K562 (cell line): Measurements from ENCODE around the gene SLC39A5. TPM values are rescaled to one million over a fixed set of nuclear protein-coding genes. Genes with fewer than 3 reads are reported as not detected.

Experiments used
- ATF4 ChIP-seq: fragments of 450-650 bp; formaldehyde crosslinking; IDR thresholded peaks from 2 replicates; pipeline ENCODE4 v1.4.0; 2022; ENCODE audit warnings: mild to moderate bottlenecking, moderate library complexity
- BCLAF1 ChIP-seq, 2 experiments: fragments of 450-650 bp in 1 of 2; IDR thresholded peaks; 2 replicates each; pipeline ENCODE4 v1.6.1; 2011 to 2017; ENCODE audit warnings: low read depth in 2 of 2, antibody characterized with exemption in 1 of 2, borderline replicate concordance in 1 of 2, low read length in 1 of 2, mild to moderate bottlenecking in 1 of 2, mixed read lengths in 1 of 2; ENCODE audit not compliant: control insufficient read depth in 1 of 2
- BMI1 ChIP-seq: fragments of 150-350 bp; IDR thresholded peaks from 2 replicates; pipeline ENCODE4 v1.6.1; 2014; ENCODE audit warnings: low read length
- CEBPG ChIP-seq, 3 experiments: fragments of 200-800 bp in 1 of 3; sonication (Bioruptor generic) in 1 of 3; sonication (generic) in 1 of 3; formaldehyde crosslinking in 1 of 3; IDR thresholded peaks in 2 of 3; conservative IDR thresholded peaks in 1 of 3; 2 replicates each; pipeline versions ENCODE4 v1.6.1 to v1.8.0; 2016 to 2022; ENCODE audit warnings: missing compliant biosample characterization in 2 of 3, missing genetic modification characterization in 2 of 3, mild to moderate bottlenecking in 1 of 3, missing genetic modification reagents in 1 of 3
- FOXO4 ChIP-seq: fragments of 450-650 bp; formaldehyde crosslinking; IDR thresholded peaks from 2 replicates; pipeline ENCODE4 v1.4.0; 2020; ENCODE audit warnings: mild to moderate bottlenecking, moderate library complexity
- MYC ChIP-seq, 2 experiments: fragments of 250-450 bp in 1 of 2; sonication (Bioruptor Pico) in 1 of 2; IDR thresholded peaks; 2 replicates each; pipeline versions ENCODE4 v1.5.1 to v1.6.1; 2012 to 2021; ENCODE audit warnings: low read depth in 2 of 2, borderline replicate concordance in 1 of 2, improper control_type of control experiment in 1 of 2, low read length in 1 of 2, mild to moderate bottlenecking in 1 of 2, moderate library complexity in 1 of 2
- ZNF134 ChIP-seq: fragments of 250-450 bp; sonication (Bioruptor Pico); conservative IDR thresholded peaks from 2 replicates; pipeline ENCODE4 v1.4.0; 2020
- ZNF23 ChIP-seq: fragments of 250-450 bp; sonication (Bioruptor Pico); IDR thresholded peaks from 2 replicates; pipeline ENCODE4 v1.4.0; 2020; ENCODE audit warnings: mild to moderate bottlenecking
- ZNF263 ChIP-seq: sonication (generic); formaldehyde crosslinking; IDR thresholded peaks from 2 replicates; pipeline ENCODE4 v1.8.0; 2022; ENCODE audit warnings: mild to moderate bottlenecking, missing genetic modification reagents, borderline replicate concordance
- polyA plus RNA-seq, 8 experiments: library from polyadenylated mRNA; depleted of rRNA in 4 of 8; stranded (reverse) in 5 of 8; unstranded in 3 of 8; fragments of >200 nt; fragmentation: Nextera tagmentation in 2 of 8; fragmentation: Illumina TruSeq in 1 of 8; extraction: Ambion mirVana in 2 of 8; extraction: Trizol in 1 of 8; gene quantifications; 2 replicates each; pipeline versions ENCODE4 v1.2.1 to v1.2.3, GENCODE V29; 2011 to 2014; ENCODE audit warnings: inconsistent platforms in 1 of 8, missing spikeins in 1 of 8
- total RNA-seq, 7 experiments: library from RNA; depleted of rRNA in 6 of 7; stranded (reverse); fragments of >200 nt in 6 of 7; fragmentation: Illumina TruSeq in 2 of 7; extraction: Trizol in 2 of 7; gene quantifications; 2 replicates each; pipeline versions ENCODE4 v1.2.1 to v1.2.3, GENCODE V29; 2011 to 2021; ENCODE audit warnings: low replicate concordance in 1 of 7
- TF ChIP-seq, protein P1 (sequence below), 2 experiments: IDR thresholded peaks in 1 of 2; conservative IDR thresholded peaks in 1 of 2; 2 replicates each; pipeline ENCODE4 v1.6.1; 2016; ENCODE audit warnings: low read depth in 2 of 2, mild to moderate bottlenecking in 1 of 2, missing compliant biosample characterization in 1 of 2, missing genetic modification characterization in 1 of 2, moderate library complexity in 1 of 2
- TF ChIP-seq, protein P2 (sequence below): sonication (generic); formaldehyde crosslinking; IDR thresholded peaks from 2 replicates; pipeline ENCODE4 v1.8.0; 2022; ENCODE audit warnings: mild to moderate bottlenecking, missing genetic modification reagents

SLC39A5 gene
- total and polyA plus RNA-seq, 9 of the 15 experiments (the other 6 are each of a cell fraction or from before 2014, with no cell fraction given), result 0.08 to 0.10 TPM; not detected in 7

DNA sequence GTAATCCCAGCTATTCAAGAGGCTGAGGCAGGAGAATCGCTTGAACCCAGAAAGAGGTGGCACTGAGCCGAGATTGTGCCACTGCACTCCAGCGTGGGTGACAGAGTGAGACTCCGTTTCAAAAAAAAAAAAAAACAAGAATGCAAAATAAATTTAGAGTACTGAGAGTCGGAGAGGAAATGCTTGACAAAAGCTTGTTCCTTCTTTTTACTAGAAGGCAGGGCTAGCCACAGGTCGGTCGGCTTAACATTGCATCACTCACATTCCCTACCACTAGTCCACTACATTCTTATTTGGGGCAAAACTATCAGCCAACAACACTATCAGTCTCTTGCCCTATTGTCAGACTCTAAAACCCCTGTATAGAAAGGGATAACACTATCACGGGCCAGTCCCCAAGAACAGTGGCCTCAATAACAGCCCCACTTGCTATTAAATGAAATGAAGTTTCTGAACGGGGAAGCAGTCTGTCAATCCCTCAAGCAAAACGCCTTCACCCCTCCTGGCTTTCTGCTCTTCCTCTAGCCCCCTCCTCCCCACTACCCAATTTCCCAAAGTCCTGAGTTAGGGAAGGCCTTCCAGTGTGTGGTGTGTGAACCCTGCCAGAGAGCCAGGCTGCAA is 9.1 kb upstream of the SLC39A5 start (continued):
- TF ChIP-seq, protein P1, sequence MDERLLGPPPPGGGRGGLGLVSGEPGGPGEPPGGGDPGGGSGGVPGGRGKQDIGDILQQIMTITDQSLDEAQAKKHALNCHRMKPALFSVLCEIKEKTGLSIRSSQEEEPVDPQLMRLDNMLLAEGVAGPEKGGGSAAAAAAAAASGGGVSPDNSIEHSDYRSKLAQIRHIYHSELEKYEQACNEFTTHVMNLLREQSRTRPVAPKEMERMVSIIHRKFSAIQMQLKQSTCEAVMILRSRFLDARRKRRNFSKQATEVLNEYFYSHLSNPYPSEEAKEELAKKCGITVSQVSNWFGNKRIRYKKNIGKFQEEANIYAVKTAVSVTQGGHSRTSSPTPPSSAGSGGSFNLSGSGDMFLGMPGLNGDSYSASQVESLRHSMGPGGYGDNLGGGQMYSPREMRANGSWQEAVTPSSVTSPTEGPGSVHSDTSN (CRISPR knock-in tag; IDR thresholded peaks at IDR 0.05; ENCODE audit: low read depth), result no peak
- TF ChIP-seq, protein P1 (tag; conservative IDR thresholded peaks at IDR 0.05; ENCODE audit: low read depth), result no peak
- TF ChIP-seq CEBPG (CRISPR knock-in tag; IDR thresholded peaks at IDR 0.05), result peak; percentile 89
- TF ChIP-seq CEBPG (tag; conservative IDR thresholded peaks at IDR 0.05 in 1 of 2, IDR thresholded peaks at IDR 0.05 in 1 of 2), result peak; percentile 87
- TF ChIP-seq BCLAF1 (IDR thresholded peaks at IDR 0.05; ENCODE audit: borderline replicate concordance in 1 of 2, control insufficient read depth in 1 of 2, low read depth in 2 of 2, low read length in 1 of 2), result no peak
- TF ChIP-seq, protein P2, sequence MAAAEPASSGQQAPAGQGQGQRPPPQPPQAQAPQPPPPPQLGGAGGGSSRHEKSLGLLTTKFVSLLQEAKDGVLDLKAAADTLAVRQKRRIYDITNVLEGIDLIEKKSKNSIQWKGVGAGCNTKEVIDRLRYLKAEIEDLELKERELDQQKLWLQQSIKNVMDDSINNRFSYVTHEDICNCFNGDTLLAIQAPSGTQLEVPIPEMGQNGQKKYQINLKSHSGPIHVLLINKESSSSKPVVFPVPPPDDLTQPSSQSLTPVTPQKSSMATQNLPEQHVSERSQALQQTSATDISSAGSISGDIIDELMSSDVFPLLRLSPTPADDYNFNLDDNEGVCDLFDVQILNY (CRISPR knock-in tag), result 0 out of 2 replicates have a peak, but pooled peaks have one; percentile 51
- peak; percentile 68; the same call in 1 of the 2 replicates for TF ChIP-seq ATF4 (CRISPR knock-in tag)
- no peak for TF ChIP-seq ZNF134 (CRISPR knock-in tag)
- TF ChIP-seq ZNF263 (CRISPR knock-in tag), result peak; percentile 53; the same call in 1 of the 2 replicates
- TF ChIP-seq FOXO4 (CRISPR knock-in tag), result no peak
- no peak for TF ChIP-seq ZNF23 (CRISPR knock-in tag)
- TF ChIP-seq BMI1, result no peak
- 0 out of 2 replicates have a peak, but pooled peaks have one; percentile 39 for TF ChIP-seq MYC (IDR thresholded peaks at IDR 0.05; ENCODE audit: low read depth, low read length)
- TF ChIP-seq MYC (CRISPR knock-in tag; IDR thresholded peaks at IDR 0.05; ENCODE audit: borderline replicate concordance, low read depth), result no peak
